IMR-90 (cell line): ENCODE data around the gene RPL41. TPM values are rescaled to one million over a fixed set of nuclear protein-coding genes. Genes with fewer than 3 reads are reported as not detected.

Experiments used
- ATAC-seq: fragments of 200-7000 bp; cut with Tn5 transposase; 2 replicates; pipeline ENCODE4 v1.9.1; 2020; ENCODE audit warnings: low read depth, mild to moderate bottlenecking, moderate library complexity
- BruUV-seq: library from RNA; stranded (reverse); fragments of 400-500 nt; replicated peaks from 2 replicates; lab custom pipeline; 2021; lab: Mats Ljungman, UMichigan
- CTCF ChIA-PET: fragments of 300-600 bp; formaldehyde crosslinking; extraction: SDS; loops from one replicate; lab custom pipeline; 2021; ENCODE audit warnings: antibody characterized with exemption; lab: Yijun Ruan, JAX
- POLR2A ChIA-PET: fragments of 300-600 bp; sonication (Branson Sonifier 250); formaldehyde crosslinking; loops from one replicate; lab custom pipeline; 2022; ENCODE audit warnings: antibody characterized with exemption; ENCODE audit not compliant: unreplicated experiment; lab: Charles Lee
- DNase-seq: peaks from one replicate; pipeline ENCODE4 v3.0.0; 2013
- H2AFZ ChIP-seq: replicated peaks from 2 replicates; pipeline ENCODE3; 2013; ENCODE audit warnings: low read length, mild to moderate bottlenecking; ENCODE audit not compliant: poor library complexity
- H2AK5ac ChIP-seq: 2 replicates; pipeline ENCODE4 v1.6.1; 2013; ENCODE audit warnings: low read depth, low read length, inconsistent platforms
- H2AK9ac ChIP-seq: replicated peaks from 2 replicates; pipeline ENCODE3; 2013; ENCODE audit warnings: mild to moderate bottlenecking, low read depth, low read length, moderate library complexity; ENCODE audit not compliant: poor library complexity
- H2BK120ac ChIP-seq: 2 replicates; pipeline ENCODE4 v1.6.1; 2013; ENCODE audit warnings: low read depth, low read length, inconsistent platforms
- H2BK15ac ChIP-seq: 3 replicates; pipeline ENCODE4 v1.6.1; 2013; ENCODE audit warnings: low read depth, low read length, inconsistent platforms
- H2BK20ac ChIP-seq: 2 replicates; pipeline ENCODE4 v1.6.1; 2013; ENCODE audit warnings: low read depth, mild to moderate bottlenecking, inconsistent platforms, low read length, moderate library complexity
- H2BK5ac ChIP-seq: 2 replicates; pipeline ENCODE4 v1.6.1; 2013; ENCODE audit warnings: mild to moderate bottlenecking, low read depth, low read length, inconsistent platforms; ENCODE audit not compliant: poor library complexity, severe bottlenecking
- H3K14ac ChIP-seq: replicated peaks from 2 replicates; pipeline ENCODE4 v1.6.1; 2013; ENCODE audit warnings: low read depth, low read length, inconsistent platforms
- H3K18ac ChIP-seq: 2 replicates; pipeline ENCODE4 v1.6.1; 2013; ENCODE audit warnings: low read depth, low read length, control low read depth
- H3K23ac ChIP-seq: 2 replicates; pipeline ENCODE4 v1.6.1; 2013; ENCODE audit warnings: low read depth, low read length, inconsistent platforms
- H3K27ac ChIP-seq: 2 replicates; pipeline ENCODE4 v1.5.1; 2013; ENCODE audit warnings: mild to moderate bottlenecking, control low read depth, low read length; ENCODE audit not compliant: insufficient read depth
- H3K27me3 ChIP-seq: 2 replicates; pipeline ENCODE4 v1.6.1; 2013; ENCODE audit warnings: low read length; ENCODE audit not compliant: control insufficient read depth, insufficient read depth
- H3K36me3 ChIP-seq: 2 replicates; pipeline ENCODE4 v1.6.1; 2013; ENCODE audit warnings: low read length, mixed read lengths; ENCODE audit not compliant: control insufficient read depth, insufficient read depth
- H3K4ac ChIP-seq: 2 replicates; pipeline ENCODE4 v1.6.1; 2013; ENCODE audit warnings: low read depth, low read length, inconsistent platforms
- H3K4me1 ChIP-seq: 2 replicates; pipeline ENCODE4 v1.6.1; 2013; ENCODE audit warnings: low read length, mixed read lengths; ENCODE audit not compliant: control insufficient read depth, insufficient read depth
- H3K4me2 ChIP-seq: 2 replicates; pipeline ENCODE4 v1.6.1; 2013; ENCODE audit warnings: low read depth, mild to moderate bottlenecking, control low read depth, low read length, moderate library complexity
- H3K4me3 ChIP-seq: 2 replicates; pipeline ENCODE4 v1.5.1; 2013; ENCODE audit warnings: low read depth, mild to moderate bottlenecking, control low read depth, low read length, moderate library complexity; ENCODE audit not compliant: insufficient read depth
- H3K56ac ChIP-seq: 2 replicates; pipeline ENCODE4 v1.6.1; 2013; ENCODE audit warnings: low read length, inconsistent platforms; ENCODE audit not compliant: insufficient read depth; ENCODE audit errors: extremely low read depth
- H3K79me1 ChIP-seq, 2 experiments: 2 replicates each; pipeline ENCODE4 v1.6.1; 2013; ENCODE audit warnings: low read length in 2 of 2, inconsistent platforms in 1 of 2, low read depth in 1 of 2
- H3K9ac ChIP-seq: 2 replicates; pipeline ENCODE4 v1.6.1; 2013; ENCODE audit warnings: low read depth, low read length, control low read depth
- H3K9me1 ChIP-seq: 2 replicates; pipeline ENCODE4 v1.6.1; 2013; ENCODE audit warnings: low read length, inconsistent platforms; ENCODE audit not compliant: insufficient read depth
- H3K9me3 ChIP-seq: 2 replicates; pipeline ENCODE4 v1.6.1; 2013; ENCODE audit warnings: low read length; ENCODE audit not compliant: control insufficient read depth, insufficient read depth
- H4K20me1 ChIP-seq: 2 replicates; pipeline ENCODE4 v1.6.1; 2013; ENCODE audit warnings: low read length, inconsistent platforms; ENCODE audit not compliant: insufficient read depth
- H4K5ac ChIP-seq: 2 replicates; pipeline ENCODE4 v1.6.1; 2013; ENCODE audit warnings: mild to moderate bottlenecking, low read depth, low read length, control low read depth
- H4K8ac ChIP-seq, 2 experiments: 2 replicates each; pipeline ENCODE4 v1.6.1; 2013; ENCODE audit warnings: low read depth in 2 of 2, low read length in 2 of 2, control low read depth in 1 of 2, inconsistent platforms in 1 of 2
- H4K91ac ChIP-seq: 2 replicates; pipeline ENCODE4 v1.6.1; 2013; ENCODE audit warnings: low read depth, low read length, inconsistent platforms; ENCODE audit not compliant: insufficient read depth
- RCOR1 ChIP-seq: IDR thresholded peaks from 2 replicates; pipeline ENCODE4 v1.6.1; 2012; ENCODE audit warnings: mild to moderate bottlenecking, low read length, improper control_type of control experiment; ENCODE audit not compliant: insufficient replicate concordance
- WGBS, 2 experiments: methylation state at CpG; one replicate each; pipeline versions ENCODE4 v1.1.5 to v1.1.7; 2013; ENCODE audit warnings: missing lambda C conversion rate in 2 of 2; ENCODE audit not compliant: insufficient read length in 1 of 2; ENCODE audit errors: extremely low coverage in 2 of 2; 5-methylcytosine and 5-hydroxymethylcytosine counted together
- dilution Hi-C: fragments of 300-500 bp; cut with HindIII; formaldehyde crosslinking; loops from one replicate; pipeline ENCODE4 v1.14.3; 2018; ENCODE audit warnings: low sequenced_read_pairs; ENCODE audit not compliant: unreplicated experiment
- in situ Hi-C: fragments of 300-500 bp; cut with MboI; formaldehyde crosslinking; loops from 3 replicates; pipeline ENCODE4 v1.14.3; 2019; ENCODE audit warnings: low sequenced_read_pairs, inconsistent platforms, mixed read lengths
- intact Hi-C: fragments of 100-400 bp; cut with micrococcal nuclease; formaldehyde crosslinking; loops from 2 replicates; pipeline ENCODE4 v1.10.0; 2022
- polyA plus RNA-seq, 3 experiments: library from polyadenylated mRNA; depleted of rRNA; stranded (reverse); fragments of >200 nt; gene quantifications; 2 replicates each; pipeline ENCODE4 v1.2.3, GENCODE V29; 2012; ENCODE audit warnings: low replicate concordance in 1 of 3
- total RNA-seq: library from RNA; depleted of rRNA; stranded (reverse); fragments of >200 nt; gene quantifications from 2 replicates; pipeline ENCODE4 v1.2.3, GENCODE V29; 2012
- TF ChIP-seq, protein P1 (sequence below): fragments of 150-350 bp; IDR thresholded peaks from 2 replicates; pipeline ENCODE4 v1.6.1; 2017; ENCODE audit warnings: mild to moderate bottlenecking, antibody characterized with exemption, low read length, low read depth

The RPL41 gene
- total and polyA plus RNA-seq, 2 of the 4 experiments (the other 2 are of a cell fraction) = 1,119 to 9,394 TPM

DNA sequence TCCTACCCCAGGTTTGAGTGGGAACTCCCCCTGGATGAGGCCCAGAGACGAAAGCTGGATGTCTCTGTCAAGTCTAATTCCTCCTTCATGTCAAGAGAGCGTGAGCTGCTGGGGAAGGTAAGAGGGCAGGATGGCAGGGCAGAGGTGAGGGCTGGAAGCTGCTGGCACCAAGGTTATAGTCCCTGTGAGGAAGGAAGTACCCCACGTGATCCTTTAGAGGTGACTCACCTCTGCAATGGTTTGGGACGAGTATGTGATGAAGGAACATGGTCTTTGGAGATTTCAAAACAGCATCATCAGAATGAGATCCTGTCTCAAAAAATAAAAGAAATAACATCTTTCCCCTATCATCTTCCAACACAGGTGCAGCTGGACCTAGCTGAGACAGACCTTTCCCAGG lies 26.8 kb downstream of the RPL41 start:
- Histone ChIP-seq H3K9me3 (no peaks in the 10 kb centered on the region), H3K27me3 (no peaks in the 10 kb centered on the region), H3K79me1 (peaks cover 3 to 5% of the 10 kb centered on the region in 2 experiments; a peak in 2 of 4 replicates), H4K91ac (no peak overlapping the region), H3K4ac (no peak overlapping the region), H3K9me1 (peaks cover 12% of the 10 kb centered on the region), H3K9ac (no peak overlapping the region), H4K20me1 (no peaks in the 10 kb centered on the region; the same call in 1 of the 2 replicates), H2BK15ac (no peak overlapping the region), H2AK9ac (peak overlapping the region; percentile 26), H3K4me2 (no peak overlapping the region), H3K4me3 (no peak overlapping the region), H3K27ac (no peak overlapping the region), H4K5ac (no peak overlapping the region), H4K8ac (no peak overlapping the region), H3K36me3 (peaks cover 56% of the 10 kb centered on the region), H3K23ac (no peak overlapping the region), H2AFZ (no peak overlapping the region), H3K4me1 (no peaks in the 10 kb centered on the region; the same call in 1 of the 2 replicates), H2BK20ac (no peak overlapping the region), H2BK120ac (no peak overlapping the region), H2AK5ac (no peak overlapping the region), H3K18ac (no peak overlapping the region), H3K56ac (no peak overlapping the region), H3K14ac (no peak overlapping the region), H2BK5ac (no peak overlapping the region)
- CTCF ChIA-PET = no interaction called here
- in situ Hi-C loops = no loop called here
- intact Hi-C loops = no loop called here
- dilution Hi-C loops = no loop called here
- no peak for TF ChIP-seq RCOR1
- TF ChIP-seq, protein P1, sequence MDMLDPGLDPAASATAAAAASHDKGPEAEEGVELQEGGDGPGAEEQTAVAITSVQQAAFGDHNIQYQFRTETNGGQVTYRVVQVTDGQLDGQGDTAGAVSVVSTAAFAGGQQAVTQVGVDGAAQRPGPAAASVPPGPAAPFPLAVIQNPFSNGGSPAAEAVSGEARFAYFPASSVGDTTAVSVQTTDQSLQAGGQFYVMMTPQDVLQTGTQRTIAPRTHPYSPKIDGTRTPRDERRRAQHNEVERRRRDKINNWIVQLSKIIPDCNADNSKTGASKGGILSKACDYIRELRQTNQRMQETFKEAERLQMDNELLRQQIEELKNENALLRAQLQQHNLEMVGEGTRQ = peak; percentile 30; the same call in 1 of the 2 replicates
- POLR2A ChIA-PET = no interaction called here
- BruUV-seq = no TSS peak
- WGBS, 2 experiments = no CpG with 5 or more reads among the region's 4 CpGs
- DNase-seq (no peak), ATAC-seq (no peak)
